A375 (cell line): ENCODE measurements around the gene AADACL3. TPM values are rescaled to one million over a fixed set of nuclear protein-coding genes. Genes with fewer than 3 reads are reported as not detected.

Experiments
- small RNA-seq: library from RNA; depleted of rRNA; stranded (forward); fragments of <200 nt; gene quantifications from one replicate; pipeline ENCODE3, GENCODE V24; 2014
- total RNA-seq: library from RNA; depleted of rRNA; stranded (reverse); fragments of >200 nt; shearing (Covaris generic); gene quantifications from 2 replicates; pipeline ENCODE4 v1.2.3, GENCODE V29; 2014; rRNA removed

Gene AADACL3
- total RNA-seq: not detected in 2 replicates

GRCh38 chr1:12715896-12716437 is at the start of gene AADACL3:
Gene AADACL3, plus strand, starts transcription at chr1:12716110. Its CDS starts 67 bp downstream, at chr1:12716177.

DNA sequence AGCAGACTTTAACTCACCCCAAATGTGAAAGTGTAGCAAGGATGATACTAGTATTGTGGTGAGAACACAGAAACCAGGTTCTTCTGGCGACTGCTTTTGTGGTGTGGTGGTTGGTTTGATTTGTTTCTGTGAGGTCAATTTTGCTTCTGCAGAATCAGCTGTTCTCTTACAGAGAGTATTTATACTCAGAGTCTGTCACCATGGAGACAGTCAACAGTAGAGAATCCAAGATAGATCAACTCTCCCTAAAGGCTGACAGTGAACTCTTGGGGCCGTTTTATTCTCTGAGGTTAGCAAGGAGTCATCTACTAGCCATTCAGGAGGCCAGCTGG is 30.0 kb downstream of the AADACL3 start, which contains the start of gene CFAP107:
Gene CFAP107 (plus strand): TSS at position 209 of the 332 bp plus-strand sequence. CDS start 231 bp downstream, outside the sequence.

GRCh38 chr1:12773438-12773837 is 57.5 kb downstream of the AADACL3 start, which contains the start of gene PRAMEF12:
Gene PRAMEF12, plus strand, starts transcription at chr1:12773738. Its CDS starts 1,130 bp downstream, at chr1:12774868.

Small RNA genes within 50 kb of the gene (small RNA-seq; reads per million reads assigned to genes)
- gene AC244670.1: not detected

Other genes with a start within 250 kb of the AADACL3 start
- 143 TPM in 2 replicates for gene DHRS3, start 97.9 kb upstream of the AADACL3 start, total RNA-seq
- gene AADACL4, start 72.0 kb upstream of the AADACL3 start, total RNA-seq: not detected in 2 replicates
- not detected in 2 replicates for gene CFAP107, start 30.1 kb downstream of the AADACL3 start, total RNA-seq
- gene PRAMEF12, start 57.6 kb downstream of the AADACL3 start, total RNA-seq: not detected in 2 replicates
- not detected in 2 replicates for gene PRAMEF1, start 75.3 kb downstream of the AADACL3 start, total RNA-seq
- not detected in 2 replicates for gene PRAMEF11, start 115.3 kb downstream of the AADACL3 start, total RNA-seq
- not detected in 2 replicates for gene HNRNPCL1, start 132.6 kb downstream of the AADACL3 start, total RNA-seq
- not detected in 2 replicates for gene PRAMEF2, start 141.0 kb downstream of the AADACL3 start, total RNA-seq
- gene PRAMEF4, start 170.1 kb downstream of the AADACL3 start, total RNA-seq: 0.11 TPM in 1 of 2 replicates, not detected in the other
- not detected in 2 replicates for gene PRAMEF10, start 182.2 kb downstream of the AADACL3 start, total RNA-seq
- not detected in 2 replicates for gene PRAMEF7, start 200.5 kb downstream of the AADACL3 start, total RNA-seq
- gene PRAMEF6, start 231.5 kb downstream of the AADACL3 start, total RNA-seq: not detected in 2 replicates